ENCODE measurements around the gene PRDM16.

PRDM16 gene

GRCh38 chr1:3483801-3484444, 414.9 kb downstream of the PRDM16 start:
- peak; percentile 17 for DNase-seq

DNA sequence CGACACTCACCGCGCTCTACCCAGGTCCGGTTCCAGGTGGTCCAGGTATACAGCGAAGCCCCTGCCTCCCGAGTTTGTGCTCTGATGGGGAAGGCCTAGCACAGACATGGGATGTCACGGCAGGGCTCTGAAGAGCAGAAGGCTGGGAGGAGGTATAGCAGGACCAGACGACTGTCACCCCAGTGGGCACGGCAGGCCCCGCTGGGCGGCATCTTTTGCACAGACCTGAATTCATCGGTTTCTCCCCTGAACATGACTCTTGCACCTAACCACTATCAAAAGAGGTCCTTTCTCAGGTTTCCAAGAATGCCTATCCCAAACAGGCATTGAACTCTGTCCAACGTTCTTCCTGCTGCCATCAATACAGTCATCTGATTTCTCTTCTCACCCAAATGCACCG, 416.0 kb downstream of the PRDM16 start:
- DNase-seq, result no peak
